GM12878 (cell line): ENCODE results near the gene PRDX3. TPM values are rescaled to one million over a fixed set of nuclear protein-coding genes. Genes with fewer than 3 reads are reported as not detected.
A peak's percentile ranks its signal among the peaks of the same experiment; 100 is the strongest.

ENCODE experiments used
- ATAC-seq: fragments of 200-7000 bp; cut with Tn5 transposase; 3 replicates; pipeline ENCODE4 v1.9.1; 2020; ENCODE audit warnings: mild to moderate bottlenecking, moderate library complexity
- BruUV-seq: library from RNA; stranded (reverse); fragments of 400-500 nt; replicated peaks from 2 replicates; lab custom pipeline; 2021; lab: Mats Ljungman, UMichigan
- CTCF ChIA-PET: fragments of 300-600 bp; sonication (Branson Sonifier 250); formaldehyde crosslinking; extraction: SDS; loops from one replicate; lab custom pipeline; 2021; ENCODE audit warnings: inconsistent platforms; lab: Yijun Ruan, JAX
- POLR2A ChIA-PET: fragments of 350-600 bp; formaldehyde crosslinking; extraction: SDS; loops from one replicate; lab custom pipeline; 2021; ENCODE audit warnings: inconsistent platforms; lab: Charles Lee
- RAD21 ChIA-PET: fragments of 300-600 bp; sonication (Branson Sonifier 250); formaldehyde crosslinking; loops from one replicate; lab custom pipeline; 2023; ENCODE audit warnings: antibody characterized with exemption; ENCODE audit not compliant: unreplicated experiment; lab: Charles Lee
- SMC1A ChIA-PET: fragments of 300-600 bp; sonication (Branson Sonifier 250); formaldehyde crosslinking; loops from one replicate; lab custom pipeline; 2023; ENCODE audit not compliant: unreplicated experiment, uncharacterized antibody; lab: Charles Lee
- DNase-seq: peaks from one replicate; pipeline ENCODE4 v3.0.0-alpha.2; 2011; ENCODE audit warnings: low read depth, low spot score
- FAIRE-seq: peaks from 3 replicates; lab custom pipeline; 2011; peaks lifted over from hg19 to GRCh38; lab: Jason Lieb, UNC
- H2AFZ ChIP-seq: 2 replicates; pipeline ENCODE4 v1.6.0; 2011; ENCODE audit warnings: low read depth, low read length, control low read depth; ENCODE audit not compliant: control insufficient read depth
- H3K27ac ChIP-seq: 2 replicates; pipeline ENCODE4 v1.5.1; 2011; ENCODE audit warnings: control low read depth; ENCODE audit not compliant: control insufficient read depth, insufficient read depth
- H3K27me3 ChIP-seq, 2 experiments: replicated peaks in 1 of 2; 2 replicates each; pipeline versions ENCODE4 v1.6.0 to v1.6.1; 2011; ENCODE audit warnings: low read length in 1 of 2; ENCODE audit not compliant: control insufficient read depth in 2 of 2, insufficient read depth in 2 of 2
- H3K36me3 ChIP-seq, 2 experiments: 2 replicates each; pipeline ENCODE4 v1.5.1; 2011; ENCODE audit warnings: low read length in 1 of 2; ENCODE audit not compliant: control insufficient read depth in 2 of 2, insufficient read depth in 2 of 2
- H3K4me1 ChIP-seq: 2 replicates; pipeline ENCODE4 v1.6.1; 2011; ENCODE audit warnings: mild to moderate bottlenecking, low read length, moderate library complexity, mixed read lengths; ENCODE audit not compliant: control insufficient read depth, insufficient read depth
- H3K4me2 ChIP-seq: 2 replicates; pipeline ENCODE4 v1.6.0; 2011; ENCODE audit warnings: control low read depth; ENCODE audit not compliant: control insufficient read depth, insufficient read depth
- H3K4me3 ChIP-seq: fragments of 200-600 bp; sonication (generic); 2 replicates; pipeline ENCODE4 v1.5.1; 2016
- H3K79me2 ChIP-seq: 2 replicates; pipeline ENCODE4 v1.6.0; 2011; ENCODE audit warnings: low read length; ENCODE audit not compliant: control insufficient read depth, insufficient read depth
- H3K9ac ChIP-seq: 2 replicates; pipeline ENCODE4 v1.8.0; 2011; ENCODE audit warnings: low read length, control low read depth, mixed read lengths; ENCODE audit not compliant: control insufficient read depth, insufficient read depth
- H3K9me3 ChIP-seq: replicated peaks from 3 replicates; pipeline ENCODE4 v1.5.1; 2011; ENCODE audit warnings: mild to moderate bottlenecking, low read length; ENCODE audit not compliant: control insufficient read depth, insufficient read depth
- H4K20me1 ChIP-seq: 2 replicates; pipeline ENCODE4 v1.6.0; 2011; ENCODE audit not compliant: control insufficient read depth, insufficient read depth
- CHD2 ChIP-seq: IDR thresholded peaks from 2 replicates; pipeline ENCODE4 v1.6.1; 2011; ENCODE audit warnings: low read depth, low read length, improper control_type of control experiment, borderline replicate concordance
- ESRRA ChIP-seq: IDR thresholded peaks from 2 replicates; pipeline ENCODE4 v1.6.1; 2012; ENCODE audit warnings: mild to moderate bottlenecking, low read length, improper control_type of control experiment
- KAT2A ChIP-seq: conservative IDR thresholded peaks from 2 replicates; pipeline ENCODE4 v1.6.1; 2011; ENCODE audit warnings: low read depth, low read length; ENCODE audit not compliant: control insufficient read depth
- SP1 ChIP-seq: IDR thresholded peaks from one replicate; pipeline ENCODE4 v1.6.1; 2011; ENCODE audit warnings: low read depth, low read length
- SRF ChIP-seq, 2 experiments: IDR thresholded peaks; 2 replicates each; pipeline ENCODE4 v1.6.1; 2011; ENCODE audit warnings: low read depth in 2 of 2, low read length in 2 of 2, mild to moderate bottlenecking in 1 of 2, moderate library complexity in 1 of 2
- SUPT20H ChIP-seq: IDR thresholded peaks from 2 replicates; pipeline ENCODE4 v1.6.1; 2011; ENCODE audit warnings: low read depth, mild to moderate bottlenecking, low read length, moderate library complexity, borderline replicate concordance; ENCODE audit not compliant: control insufficient read depth
- TAF1 ChIP-seq: IDR thresholded peaks from 2 replicates; pipeline ENCODE4 v1.6.1; 2011; ENCODE audit warnings: mild to moderate bottlenecking, low read depth, low read length, borderline replicate concordance
- WGBS: methylation state at CpG from one replicate; pipeline ENCODE4 v1.1.6; 2016; ENCODE audit warnings: low lambda C conversion rate; ENCODE audit not compliant: insufficient replicate concordance, insufficient coverage; ENCODE audit errors: missing lambda C conversion rate; 5-methylcytosine and 5-hydroxymethylcytosine counted together
- in situ Hi-C: fragments of 300-500 bp; cut with MboI; formaldehyde crosslinking; loops from 9 replicates; pipeline ENCODE4 v1.14.3; 2018; ENCODE audit warnings: mixed read lengths
- intact Hi-C: fragments of 100-400 bp; cut with micrococcal nuclease; formaldehyde crosslinking; loops from one replicate; pipeline ENCODE4 v1.14.2; 2022; ENCODE audit not compliant: unreplicated experiment
- polyA plus RNA-seq, 11 experiments: library from polyadenylated mRNA; depleted of rRNA in 4 of 11; unstranded in 6 of 11; stranded (reverse) in 5 of 11; fragments of >200 nt; fragmentation: Nextera tagmentation in 4 of 11; fragmentation: Illumina TruSeq in 1 of 11; extraction: Ambion mirVana in 4 of 11; extraction: Trizol in 1 of 11; gene quantifications; 1 replicate in 1 of 11; 2 replicates in 10 of 11; pipeline versions ENCODE4 v1.2.1 to v1.2.3, GENCODE V29; 2011 to 2016; ENCODE audit warnings: inconsistent platforms in 2 of 11, missing spikeins in 2 of 11, low read depth in 1 of 11
- total RNA-seq, 4 experiments: library from RNA; depleted of rRNA in 3 of 4; stranded (reverse); fragments of >200 nt in 3 of 4; fragmentation: Illumina TruSeq in 1 of 4; extraction: Trizol in 1 of 4; gene quantifications; 2 replicates each; pipeline versions ENCODE4 v1.2.1 to v1.2.3, GENCODE V29; 2013 to 2021
- TF ChIP-seq, protein P1 (sequence below): fragments of 450-650 bp; IDR thresholded peaks from 2 replicates; pipeline ENCODE4 v1.6.1; 2018; ENCODE audit warnings: borderline replicate concordance, mild to moderate bottlenecking; ENCODE audit not compliant: partially characterized antibody
- TF ChIP-seq, protein P2 (sequence below): IDR thresholded peaks from 2 replicates; pipeline ENCODE4 v1.6.1; 2012; ENCODE audit warnings: low read depth, low read length, improper control_type of control experiment
- TF ChIP-seq, protein P3 (sequence below): fragments of 450-650 bp; IDR thresholded peaks from 2 replicates; pipeline ENCODE4 v1.6.1; 2016; ENCODE audit warnings: mild to moderate bottlenecking
- TF ChIP-seq, protein P4 (sequence below): IDR thresholded peaks from 2 replicates; pipeline ENCODE4 v1.6.1; 2012; ENCODE audit warnings: low read length, inconsistent platforms

PRDX3 gene
- total and polyA plus RNA-seq, 10 of the 15 experiments (the other 5 are each of a cell fraction or from before 2014, with no cell fraction given): 195 to 1,431 (median 398) TPM

DNA sequence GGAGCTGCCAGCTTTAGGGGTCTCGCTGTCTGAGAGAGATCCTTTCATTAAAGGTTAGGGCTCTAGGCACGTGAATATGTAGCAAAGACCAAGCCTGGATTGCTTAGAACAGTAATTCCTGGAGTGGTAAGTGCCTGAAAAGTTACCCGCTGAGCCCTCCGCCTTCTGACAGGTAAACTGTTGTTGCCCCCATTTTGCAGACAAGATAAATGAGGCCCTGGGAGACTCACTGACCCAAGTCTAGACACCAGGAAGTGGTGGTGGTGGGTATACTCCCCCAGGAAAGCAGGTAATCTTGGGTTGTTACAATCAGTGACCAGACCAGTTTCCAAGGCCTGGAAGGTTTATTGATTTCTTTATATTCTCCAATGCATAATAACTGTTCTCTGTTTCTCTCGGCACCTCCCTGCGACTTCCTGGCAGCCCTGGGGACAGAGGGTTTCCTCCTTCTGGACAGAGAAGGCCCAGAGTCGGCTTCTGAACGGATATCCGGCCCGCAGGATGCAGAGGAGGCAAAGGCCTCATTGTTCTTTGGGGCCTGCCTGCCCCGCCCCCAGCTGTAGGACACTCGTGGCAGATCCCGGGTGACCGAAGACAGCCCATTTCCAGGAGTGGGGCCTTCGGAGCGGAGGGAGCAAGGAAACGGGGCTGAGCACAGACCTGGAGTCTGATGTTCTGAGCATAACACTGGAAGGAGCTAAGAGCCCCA, 27.4 kb upstream of the PRDX3 start:
- peak overlapping the region; percentile 73 for H3K4me3 ChIP-seq
- DNase-seq (no peak), ATAC-seq (peak; percentile 68), FAIRE-seq (peak; percentile 47)
- peak overlapping the region; percentile 62 for H2AFZ ChIP-seq
- no peaks in the 10 kb centered on the region for H3K36me3 ChIP-seq
- POLR2A ChIA-PET: interaction anchor here (0.5 to 1.6 kb wide), 5 partner anchors 17 to 523 kb away, joined by 3 to 7 read pairs (median 6); partner anchors contain the start of gene EIF3A
- intact Hi-C loops: loop anchor here (1.0 to 5.0 kb wide), 5 partner anchors 211 to 446 kb away; partner anchors contain the start of genes BAG3, RGS10 and TIAL1
- peak overlapping the region; percentile 92 for H3K4me2 ChIP-seq
- SMC1A ChIA-PET: interaction anchor here (0.8 to 5.3 kb wide), 13 partner anchors 8 to 311 kb away, joined by 3 to 28 read pairs (median 5); no protein-coding TSS in a partner anchor
- 18% methylated on average over 17 of the region's 17 CpGs for WGBS
- CTCF ChIA-PET: interaction anchor here (0.6 to 4.6 kb wide), 26 partner anchors 8 to 445 kb away, joined by 3 to 43 read pairs (median 4); partner anchors contain the start of genes BAG3 and RGS10
- H3K27me3 ChIP-seq: no peaks in the 10 kb centered on the region
- peaks cover 5% of the 10 kb centered on the region for H3K4me1 ChIP-seq
- H3K9ac ChIP-seq: peak overlapping the region; percentile 84
- no peaks in the 10 kb centered on the region for H4K20me1 ChIP-seq
- BruUV-seq: TSS peak; percentile 97
- in situ Hi-C loops: loop anchor here (5.0 kb wide), 1 partner anchor 286 kb away; no protein-coding TSS in a partner anchor
- peaks cover 34% of the 10 kb centered on the region for H3K79me2 ChIP-seq
- no peaks in the 10 kb centered on the region for H3K9me3 ChIP-seq
- peak overlapping the region; percentile 85 for H3K27ac ChIP-seq
- RAD21 ChIA-PET: interaction anchor here (0.6 to 3.8 kb wide), 23 partner anchors 7 to 499 kb away, joined by 3 to 46 read pairs (median 5); partner anchors contain the start of genes PRDX3 and RGS10
- no peak for TF ChIP-seq ESRRA
- TF ChIP-seq, protein P1, sequence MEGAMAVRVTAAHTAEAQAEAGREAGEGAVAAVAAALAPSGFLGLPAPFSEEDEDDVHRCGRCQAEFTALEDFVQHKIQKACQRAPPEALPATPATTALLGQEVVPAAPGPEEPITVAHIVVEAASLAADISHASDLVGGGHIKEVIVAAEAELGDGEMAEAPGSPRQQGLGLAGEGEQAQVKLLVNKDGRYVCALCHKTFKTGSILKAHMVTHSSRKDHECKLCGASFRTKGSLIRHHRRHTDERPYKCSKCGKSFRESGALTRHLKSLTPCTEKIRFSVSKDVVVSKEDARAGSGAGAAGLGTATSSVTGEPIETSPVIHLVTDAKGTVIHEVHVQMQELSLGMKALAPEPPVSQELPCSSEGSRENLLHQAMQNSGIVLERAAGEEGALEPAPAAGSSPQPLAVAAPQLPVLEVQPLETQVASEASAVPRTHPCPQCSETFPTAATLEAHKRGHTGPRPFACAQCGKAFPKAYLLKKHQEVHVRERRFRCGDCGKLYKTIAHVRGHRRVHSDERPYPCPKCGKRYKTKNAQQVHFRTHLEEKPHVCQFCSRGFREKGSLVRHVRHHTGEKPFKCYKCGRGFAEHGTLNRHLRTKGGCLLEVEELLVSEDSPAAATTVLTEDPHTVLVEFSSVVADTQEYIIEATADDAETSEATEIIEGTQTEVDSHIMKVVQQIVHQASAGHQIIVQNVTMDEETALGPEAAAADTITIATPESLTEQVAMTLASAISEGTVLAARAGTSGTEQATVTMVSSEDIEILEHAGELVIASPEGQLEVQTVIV: no peak
- TF ChIP-seq, protein P2, sequence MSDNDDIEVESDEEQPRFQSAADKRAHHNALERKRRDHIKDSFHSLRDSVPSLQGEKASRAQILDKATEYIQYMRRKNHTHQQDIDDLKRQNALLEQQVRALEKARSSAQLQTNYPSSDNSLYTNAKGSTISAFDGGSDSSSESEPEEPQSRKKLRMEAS: no peak
- TF ChIP-seq SRF (IDR thresholded peaks at IDR 0.05; ENCODE audit: low read depth in 2 of 2, low read length in 2 of 2): no peak
- TF ChIP-seq SP1: no peak
- peak; percentile 43; the same call in 1 of the 2 replicates for TF ChIP-seq TAF1
- TF ChIP-seq, protein P3, sequence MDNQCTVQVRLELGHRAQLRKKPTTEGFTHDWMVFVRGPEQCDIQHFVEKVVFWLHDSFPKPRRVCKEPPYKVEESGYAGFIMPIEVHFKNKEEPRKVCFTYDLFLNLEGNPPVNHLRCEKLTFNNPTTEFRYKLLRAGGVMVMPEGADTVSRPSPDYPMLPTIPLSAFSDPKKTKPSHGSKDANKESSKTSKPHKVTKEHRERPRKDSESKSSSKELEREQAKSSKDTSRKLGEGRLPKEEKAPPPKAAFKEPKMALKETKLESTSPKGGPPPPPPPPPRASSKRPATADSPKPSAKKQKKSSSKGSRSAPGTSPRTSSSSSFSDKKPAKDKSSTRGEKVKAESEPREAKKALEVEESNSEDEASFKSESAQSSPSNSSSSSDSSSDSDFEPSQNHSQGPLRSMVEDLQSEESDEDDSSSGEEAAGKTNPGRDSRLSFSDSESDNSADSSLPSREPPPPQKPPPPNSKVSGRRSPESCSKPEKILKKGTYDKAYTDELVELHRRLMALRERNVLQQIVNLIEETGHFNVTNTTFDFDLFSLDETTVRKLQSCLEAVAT: no peak
- no peak for TF ChIP-seq SUPT20H
- no peak for TF ChIP-seq KAT2A
- TF ChIP-seq, protein P4, sequence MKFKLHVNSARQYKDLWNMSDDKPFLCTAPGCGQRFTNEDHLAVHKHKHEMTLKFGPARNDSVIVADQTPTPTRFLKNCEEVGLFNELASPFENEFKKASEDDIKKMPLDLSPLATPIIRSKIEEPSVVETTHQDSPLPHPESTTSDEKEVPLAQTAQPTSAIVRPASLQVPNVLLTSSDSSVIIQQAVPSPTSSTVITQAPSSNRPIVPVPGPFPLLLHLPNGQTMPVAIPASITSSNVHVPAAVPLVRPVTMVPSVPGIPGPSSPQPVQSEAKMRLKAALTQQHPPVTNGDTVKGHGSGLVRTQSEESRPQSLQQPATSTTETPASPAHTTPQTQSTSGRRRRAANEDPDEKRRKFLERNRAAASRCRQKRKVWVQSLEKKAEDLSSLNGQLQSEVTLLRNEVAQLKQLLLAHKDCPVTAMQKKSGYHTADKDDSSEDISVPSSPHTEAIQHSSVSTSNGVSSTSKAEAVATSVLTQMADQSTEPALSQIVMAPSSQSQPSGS: no peak
- TF ChIP-seq CHD2: peak; percentile 68; the same call in 1 of the 2 replicates
